IPS-NIHi7 (cell line): ENCODE data around the gene CUBN.

ENCODE experiments used
- DNase-seq: peaks from one replicate; pipeline ENCODE4 v3.0.0; 2012; ENCODE audit warnings: mixed read lengths; ENCODE audit errors: extremely low spot score

CUBN gene

DNA sequence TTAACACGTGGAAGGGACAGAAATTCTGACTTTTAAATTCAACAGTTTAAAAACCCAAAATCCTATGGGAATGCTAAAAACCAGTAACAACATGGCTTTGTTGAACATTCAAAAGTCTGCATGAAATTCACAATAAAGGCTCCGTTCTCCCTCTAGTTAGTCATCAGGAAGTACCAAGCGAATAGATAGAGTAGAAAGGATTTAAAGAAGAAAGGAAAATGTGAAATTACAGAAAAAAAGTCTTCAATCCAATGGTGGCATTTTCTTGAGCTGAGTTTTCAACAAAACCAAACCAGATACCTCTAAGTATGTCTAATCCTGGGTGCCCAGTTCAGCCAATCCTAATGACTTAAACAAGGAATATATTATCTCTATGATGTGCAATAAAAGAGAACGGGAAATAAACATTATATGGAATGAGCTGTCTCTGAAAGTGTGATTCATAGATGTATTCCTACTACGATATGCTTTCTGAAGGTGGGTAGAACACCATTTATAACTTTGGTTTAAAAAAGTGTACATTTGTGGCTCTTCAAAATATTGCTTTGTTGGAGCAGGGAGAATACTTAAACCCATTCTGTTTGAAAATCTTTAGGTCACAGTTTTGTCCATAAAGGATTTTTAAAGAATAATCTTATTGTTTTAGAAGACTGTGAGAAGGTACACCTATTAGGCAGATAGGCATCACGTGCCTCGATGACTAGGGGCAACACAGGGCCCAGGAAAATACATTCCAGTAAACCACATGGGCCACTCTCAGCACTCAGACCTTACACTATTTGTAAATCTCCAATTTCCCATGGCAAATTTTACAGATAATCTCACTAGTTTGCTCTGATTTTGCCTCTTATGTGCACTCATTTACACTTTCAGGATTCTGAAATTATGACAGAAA lies 87.7 kb downstream of the CUBN start:
- no peak for DNase-seq

DNA sequence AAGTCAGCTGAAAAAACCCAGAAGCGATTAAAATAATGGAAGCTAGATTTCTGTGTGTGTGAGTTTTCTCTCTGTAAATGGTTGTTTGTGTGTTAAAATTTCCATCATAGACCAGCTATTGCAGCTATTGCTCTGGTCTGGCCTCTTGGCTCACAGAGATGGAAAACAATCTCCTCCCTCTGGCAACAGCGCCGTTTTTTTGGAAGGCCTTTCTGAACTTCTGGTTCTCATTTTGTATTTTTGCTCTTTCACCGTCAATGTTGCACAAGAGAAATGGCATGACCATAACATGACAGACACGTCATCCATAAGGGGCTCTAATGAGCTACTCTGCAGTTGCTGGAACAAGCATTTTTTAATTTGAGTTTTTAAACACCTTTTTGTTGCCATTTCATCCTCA lies 91.0 kb downstream of the CUBN start:
- no peak for DNase-seq

DNA sequence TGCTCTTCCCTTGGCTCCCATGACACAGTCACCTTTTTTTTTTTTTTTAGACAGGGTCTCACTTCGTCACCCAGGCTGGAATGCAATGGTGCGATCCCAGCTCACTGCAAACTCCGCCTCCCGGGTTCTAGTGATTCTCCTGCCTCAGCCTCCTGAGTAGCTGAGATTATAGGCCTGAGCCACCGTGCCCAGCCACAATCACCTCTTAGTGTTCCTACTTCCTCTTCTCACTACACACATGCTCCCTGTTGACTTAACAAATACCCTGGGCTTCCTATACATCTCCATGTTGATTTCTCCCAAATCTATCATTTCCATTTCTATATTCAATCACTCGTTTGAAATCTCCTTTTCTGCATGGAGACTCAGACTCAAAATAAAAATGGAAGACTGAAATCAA lies 91.7 kb downstream of the CUBN start:
- DNase-seq = no peak

DNA sequence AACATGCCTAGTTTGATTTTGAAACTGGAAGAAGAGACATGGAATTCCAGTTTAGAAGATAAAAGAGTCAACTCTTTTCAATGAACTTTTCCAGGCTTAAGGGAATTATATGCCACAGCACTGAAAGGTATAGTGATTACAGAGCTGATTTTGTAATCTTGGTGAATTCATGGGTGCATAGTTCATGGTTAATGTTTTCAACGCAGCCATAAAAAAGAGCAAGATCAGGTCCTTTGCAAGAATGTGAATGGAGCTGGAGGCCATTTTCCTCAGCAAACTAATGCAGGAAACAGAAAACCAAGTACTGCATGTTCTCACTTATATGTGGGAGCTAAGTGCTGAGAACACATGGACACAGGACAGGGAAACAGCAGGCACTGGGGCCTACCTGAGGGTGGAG lies 94.2 kb downstream of the CUBN start:
- DNase-seq = no peak

DNA sequence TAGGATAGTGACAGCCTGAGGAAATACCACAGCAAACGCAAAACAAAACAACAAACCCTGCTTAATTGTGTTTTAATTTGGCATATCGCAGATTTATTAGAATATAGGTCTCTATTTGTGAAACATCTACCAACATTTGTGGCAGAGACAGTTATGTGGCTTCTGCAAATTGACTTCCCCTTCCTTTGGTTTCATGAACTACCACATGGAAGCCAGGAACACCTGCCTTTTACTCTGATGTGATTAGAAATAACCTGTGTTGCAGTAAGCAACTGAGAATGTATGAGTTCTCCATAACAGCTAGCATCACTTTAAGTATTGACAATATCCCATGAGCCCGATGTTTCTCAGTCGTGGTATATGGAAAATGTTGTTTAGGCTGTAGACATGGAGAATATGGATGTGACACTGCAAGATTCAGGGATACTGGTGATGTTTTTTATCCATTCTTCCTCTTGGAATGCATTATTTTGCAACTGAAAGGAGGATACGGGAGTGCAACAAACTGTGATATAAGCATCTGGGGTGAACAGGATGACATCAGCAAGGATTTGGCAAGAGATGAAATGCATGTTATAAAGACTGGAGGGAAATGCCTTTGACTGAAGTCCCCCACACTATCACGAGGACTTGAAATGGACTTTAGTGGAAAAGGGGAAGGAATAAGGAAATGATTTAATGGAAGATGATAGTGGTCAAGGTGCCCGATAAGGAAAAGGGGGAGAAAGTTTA lies 95.9 kb downstream of the CUBN start:
- DNase-seq = no peak

DNA sequence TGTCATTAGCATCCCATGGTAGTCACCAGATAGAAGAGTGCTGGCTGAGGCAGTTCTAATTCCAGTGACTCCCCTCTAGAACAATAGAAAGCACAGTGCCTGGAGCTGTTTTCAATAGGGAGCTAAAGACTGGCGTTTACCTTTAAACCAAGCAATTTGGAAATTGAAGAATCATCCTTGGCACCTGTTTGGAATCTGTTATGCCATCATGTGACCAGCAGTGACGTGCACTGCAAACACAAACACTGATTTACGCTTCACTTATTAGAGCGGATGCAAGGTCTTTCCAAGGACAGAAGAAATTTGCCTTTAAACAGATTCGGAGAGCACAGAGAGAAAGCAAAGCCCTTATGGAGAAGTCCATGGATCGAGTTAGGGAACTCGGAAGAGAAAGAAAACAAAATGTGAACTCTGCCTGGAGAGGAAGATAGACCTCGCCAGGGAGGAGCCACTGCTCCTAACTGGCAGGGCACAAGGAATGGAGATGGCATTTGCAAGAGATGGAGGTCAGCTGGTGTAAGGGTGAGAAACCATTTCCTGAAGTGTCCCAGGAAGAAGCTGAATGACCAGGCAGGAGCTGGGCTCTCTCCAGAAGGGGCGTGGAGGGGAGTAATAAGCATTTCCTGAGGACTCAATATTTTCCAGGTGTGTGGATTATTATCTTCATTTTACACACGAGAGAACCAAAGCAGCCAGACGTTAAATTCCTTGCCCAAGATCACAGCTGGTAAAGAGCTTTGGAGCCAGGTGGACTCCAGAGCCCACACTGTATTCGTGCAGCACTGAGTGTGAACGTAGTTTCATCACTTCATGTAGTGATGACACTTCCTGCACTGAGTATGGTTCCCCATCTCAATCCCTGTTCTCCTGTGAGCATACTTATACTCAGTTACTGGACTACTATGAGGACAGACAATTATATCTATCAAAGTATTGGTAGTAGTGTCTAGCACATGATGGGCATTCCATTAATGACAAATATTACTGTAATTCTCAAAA lies 97.7 kb downstream of the CUBN start:
- no peak for DNase-seq

DNA sequence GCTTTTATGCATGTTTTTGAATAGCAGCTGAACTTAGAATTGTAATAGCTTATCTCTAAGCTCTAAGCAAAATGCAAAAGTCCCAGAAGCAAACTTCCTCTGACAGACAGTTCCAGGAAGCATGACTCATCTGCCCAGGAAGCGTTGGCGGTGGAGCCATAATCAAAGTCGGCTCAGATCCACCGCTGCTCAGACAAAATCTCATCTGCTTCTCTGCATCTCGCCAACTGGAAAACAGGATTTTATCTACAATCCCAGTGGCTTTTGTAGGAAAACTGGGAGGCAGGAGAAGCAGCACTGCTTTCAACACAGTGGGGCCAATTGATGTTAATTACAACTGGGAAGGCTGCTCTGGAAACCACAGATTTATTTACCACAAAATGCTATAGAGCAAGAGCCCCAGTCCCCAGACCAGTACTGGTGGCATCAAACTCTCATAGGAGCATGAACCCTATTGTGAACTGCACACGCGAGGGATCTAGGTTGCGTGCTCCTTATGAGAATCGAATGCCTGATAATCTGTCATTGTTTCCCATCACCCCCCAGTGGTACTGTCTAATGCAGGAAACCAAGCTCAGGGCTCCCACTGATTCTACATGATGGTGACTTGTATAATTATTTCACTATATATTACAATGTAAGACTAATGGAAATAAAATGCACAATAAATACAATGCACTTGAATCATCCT lies 99.9 kb downstream of the CUBN start:
- peak; percentile 20 for DNase-seq

DNA sequence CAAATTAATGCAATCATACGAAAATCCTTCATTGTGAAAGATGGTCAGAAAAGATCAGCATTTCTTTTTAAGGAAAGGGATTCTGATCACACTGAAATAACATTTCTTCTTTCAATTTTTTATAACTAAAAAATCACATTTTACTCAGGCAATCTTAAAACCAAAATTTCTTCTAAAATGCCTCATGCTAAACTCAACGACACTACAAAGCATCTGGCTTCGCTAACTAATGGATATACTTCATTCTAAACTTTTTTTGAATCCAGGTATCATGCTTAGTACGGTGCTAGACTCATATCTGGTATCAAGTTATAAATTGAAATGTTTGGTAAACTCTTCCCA lies 100.4 kb downstream of the CUBN start:
- DNase-seq = no peak

DNA sequence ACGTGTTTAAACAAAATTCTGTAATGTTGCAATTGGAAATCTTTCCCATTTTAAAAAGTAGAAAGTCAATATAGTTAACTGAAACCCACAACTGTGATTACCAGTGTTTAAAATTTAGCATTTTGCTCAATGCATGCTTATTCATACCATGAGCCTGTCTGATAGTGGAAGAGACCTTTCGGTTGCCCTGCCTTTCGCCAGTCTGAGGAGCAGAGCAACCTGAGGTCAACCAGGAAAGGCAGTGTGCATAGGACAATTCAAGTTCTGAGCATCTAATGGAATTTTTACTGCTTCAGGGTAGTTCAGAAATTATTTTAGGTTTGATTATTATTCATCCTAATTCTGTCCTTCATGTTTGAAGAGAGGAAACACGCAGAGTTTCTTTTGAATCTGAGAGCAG lies 100.8 kb downstream of the CUBN start:
- DNase-seq = no peak

DNA sequence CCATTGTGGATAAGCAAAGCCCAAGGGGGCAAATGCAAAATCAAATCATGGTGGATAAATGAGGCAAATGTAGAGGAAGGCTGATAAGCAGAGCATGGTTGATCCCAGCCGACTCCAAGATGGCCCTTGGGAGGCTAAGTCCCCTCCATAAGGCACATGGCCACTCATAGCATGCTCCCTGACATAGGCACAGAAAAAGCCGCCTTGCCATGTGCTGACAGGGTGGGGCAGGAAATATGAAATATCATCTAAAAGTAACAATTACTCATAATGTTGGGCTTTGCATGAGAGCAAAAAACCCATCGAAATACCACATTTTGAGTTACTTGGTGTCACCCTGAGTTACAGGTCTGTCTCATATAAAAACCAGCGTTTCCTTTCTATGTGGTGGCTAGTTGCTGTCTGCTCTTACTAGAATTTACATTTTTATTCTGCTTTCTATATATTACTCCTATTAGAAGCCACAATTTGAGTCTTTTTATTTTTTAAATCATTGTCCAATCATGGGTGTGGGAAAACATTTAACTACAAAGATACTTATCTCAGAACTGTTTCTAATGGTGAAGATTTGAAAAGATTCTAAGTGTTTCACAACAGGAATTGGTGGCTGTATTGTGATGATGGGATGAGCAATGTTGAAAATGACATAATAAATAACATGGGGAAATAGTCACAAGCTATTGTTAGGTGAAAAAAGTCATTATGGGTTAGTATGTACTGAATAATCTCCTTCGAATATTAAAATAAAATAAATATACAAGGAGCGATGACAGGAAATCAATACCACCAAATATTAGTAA lies 102.7 kb downstream of the CUBN start:
- DNase-seq = no peak

DNA sequence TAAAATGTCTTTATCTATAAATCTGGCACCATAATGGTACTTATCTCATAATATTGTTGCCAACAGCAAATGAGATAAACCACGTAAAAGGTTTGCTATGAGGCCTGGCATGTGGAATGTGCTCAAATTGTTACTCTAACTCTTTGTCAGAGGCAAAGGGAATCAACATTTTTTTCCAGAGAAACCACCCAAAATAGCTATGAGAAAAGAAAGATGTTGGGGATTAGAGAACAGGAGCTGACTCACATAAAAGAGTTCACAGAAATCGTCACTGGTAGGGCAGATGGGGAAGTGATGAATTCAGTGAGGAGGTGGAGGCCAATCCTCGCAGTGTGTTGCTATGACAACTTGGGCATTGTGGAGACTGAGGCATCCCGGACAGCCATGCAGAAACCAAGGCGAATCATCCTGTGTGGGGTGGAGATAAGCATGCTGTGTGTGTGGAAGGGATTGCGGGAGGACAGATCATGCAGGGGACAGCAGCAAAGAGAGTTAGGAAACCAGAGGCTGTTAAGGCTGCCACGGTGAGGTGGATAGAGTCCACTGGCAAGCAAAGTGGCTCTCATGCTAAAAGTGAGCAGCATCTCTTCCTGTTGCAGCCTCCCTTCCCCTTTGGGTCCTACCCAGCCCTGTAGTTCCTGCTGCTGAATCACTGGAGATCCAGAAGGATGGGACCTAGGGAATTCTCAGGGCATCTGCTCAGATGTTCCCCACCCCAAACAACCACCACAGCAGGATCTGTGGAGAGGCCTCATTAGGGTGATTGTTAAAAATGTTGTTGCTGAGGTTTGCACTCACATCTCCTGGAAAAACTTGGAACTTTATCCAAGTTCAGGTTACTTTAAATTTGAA lies 103.9 kb downstream of the CUBN start:
- DNase-seq = no peak

DNA sequence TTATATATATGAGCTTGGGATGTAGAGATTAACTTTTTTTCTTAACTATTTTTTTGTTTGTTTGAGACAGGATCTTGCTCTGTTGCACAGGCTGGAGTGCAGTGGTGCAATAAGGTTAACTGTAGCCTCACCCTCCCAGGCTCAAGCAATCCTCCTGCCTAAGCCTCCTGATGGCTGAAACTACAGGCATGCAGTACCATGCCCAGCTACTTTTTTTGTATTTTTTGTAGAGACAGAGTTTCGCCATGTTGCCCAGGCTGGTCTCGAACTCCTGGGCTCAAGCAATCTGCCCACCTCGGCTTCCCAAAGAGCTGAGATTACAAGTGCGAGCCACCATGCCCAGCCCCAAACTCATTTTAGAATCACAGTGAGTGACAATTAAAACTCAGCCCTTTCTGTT lies 105.2 kb downstream of the CUBN start:
- no peak for DNase-seq

DNA sequence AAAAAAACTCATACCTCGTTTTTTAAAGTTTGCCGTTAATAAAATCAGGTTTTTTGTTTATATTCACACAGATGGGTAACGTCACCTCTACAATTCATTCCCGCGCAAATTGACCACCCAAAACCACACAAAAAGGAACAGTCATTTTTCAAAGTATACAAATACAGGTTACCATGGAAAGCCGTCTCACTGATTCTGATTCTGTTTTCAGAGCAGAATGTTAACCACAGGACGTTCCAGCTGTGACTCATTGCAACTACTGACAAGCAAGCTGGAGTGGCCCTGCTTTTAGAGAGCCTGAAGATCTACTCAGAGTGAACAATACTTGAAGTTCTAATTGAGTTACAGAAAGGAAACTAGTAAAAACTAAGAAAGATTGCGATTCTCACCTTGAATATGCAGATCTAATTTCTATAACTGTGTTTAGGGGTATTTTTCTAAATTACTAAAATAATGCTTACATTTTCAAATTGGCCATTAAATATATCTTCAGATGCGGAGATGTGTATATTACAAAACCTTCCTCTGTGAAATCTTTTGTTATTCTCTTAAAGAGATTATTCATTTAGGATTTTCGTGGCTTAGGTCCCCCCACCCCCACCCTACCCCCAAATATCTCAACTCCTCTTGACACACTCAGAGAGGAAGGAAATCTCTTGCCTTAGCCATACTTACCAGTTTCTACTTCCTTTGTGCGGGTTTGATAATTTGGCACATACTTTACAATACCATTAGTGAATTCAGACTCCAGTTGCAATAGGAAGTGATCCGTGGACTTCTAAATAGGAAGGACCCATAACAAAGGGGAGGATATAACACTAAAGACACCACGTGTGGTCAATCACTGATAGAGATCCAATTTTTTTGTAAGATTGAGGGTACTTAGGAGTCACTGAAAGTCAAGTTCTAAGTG lies 106.0 kb downstream of the CUBN start:
- DNase-seq = peak; percentile 40

DNA sequence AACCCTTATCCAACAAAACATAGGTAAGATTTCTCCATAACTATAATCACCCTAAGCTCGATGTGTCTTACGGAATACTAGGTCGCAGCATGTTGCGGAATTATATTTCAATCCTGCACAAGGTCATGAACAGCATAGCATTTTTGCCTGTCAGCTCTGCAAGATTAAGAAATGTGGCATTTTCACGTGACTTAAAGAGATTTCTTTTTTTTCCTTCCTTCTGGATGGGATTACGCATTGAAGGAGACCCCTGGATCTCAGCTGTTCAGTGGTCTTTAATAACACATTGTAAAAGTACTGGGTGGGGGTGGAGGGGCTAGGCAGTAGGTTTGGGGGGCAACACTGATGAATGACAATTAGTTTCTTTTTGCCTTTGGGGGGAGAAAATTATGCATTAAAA lies 106.7 kb downstream of the CUBN start:
- DNase-seq = no peak

DNA sequence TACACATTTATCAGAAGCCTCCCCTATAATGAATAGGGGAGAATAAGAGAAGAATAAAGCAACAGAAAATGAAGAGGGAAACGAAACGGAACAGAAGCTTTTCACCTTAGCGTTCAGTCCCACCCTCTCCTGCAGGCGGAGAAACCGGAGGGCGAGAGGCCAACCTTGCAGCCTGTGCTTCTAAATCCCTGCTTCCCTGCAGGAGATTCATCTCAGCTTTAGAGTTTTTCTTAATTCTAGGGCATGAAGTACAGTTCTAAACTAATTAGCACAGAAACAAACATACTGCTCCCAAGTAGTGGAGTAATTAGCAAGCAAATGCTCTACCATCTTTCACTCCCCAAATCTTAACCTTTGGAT lies 107.2 kb downstream of the CUBN start:
- DNase-seq = no peak

DNA sequence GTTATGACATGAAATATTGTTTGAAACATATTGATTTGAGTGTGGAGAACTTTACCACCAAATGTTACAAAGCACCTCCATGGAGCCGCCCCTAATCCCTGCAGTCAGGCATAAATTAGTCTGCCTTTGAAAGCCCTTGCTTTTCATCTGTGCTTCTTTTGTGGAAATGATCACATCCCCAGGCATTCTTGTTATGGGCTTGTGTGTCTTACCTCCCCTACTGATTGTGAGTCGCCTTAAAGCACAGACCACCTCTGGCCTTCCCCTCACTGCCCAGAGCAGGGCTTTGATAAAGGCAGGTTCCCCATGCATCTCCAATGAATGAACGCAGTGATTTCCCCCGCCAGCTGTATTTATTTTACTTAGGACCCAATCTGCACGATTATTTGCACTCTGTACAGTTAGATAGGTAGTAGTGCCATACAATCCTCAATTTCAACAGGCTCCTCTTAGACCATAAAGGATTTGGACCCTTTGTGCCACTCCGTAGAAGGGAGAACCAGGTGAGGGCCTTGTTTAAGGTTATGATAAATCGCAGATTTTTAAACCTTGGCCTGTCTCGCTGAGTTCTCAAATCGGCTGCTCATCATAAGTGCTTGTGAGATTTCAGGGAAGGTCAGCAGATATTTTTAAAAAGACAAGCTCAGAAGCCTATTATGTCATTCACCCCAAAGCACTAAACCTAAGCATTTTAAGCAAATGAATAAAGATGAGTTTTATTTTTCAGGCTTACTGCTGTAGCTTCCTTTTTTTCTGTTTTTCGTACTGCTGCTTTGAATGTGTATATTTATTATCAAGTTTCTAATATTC lies 107.8 kb downstream of the CUBN start:
- DNase-seq = peak; percentile 31

DNA sequence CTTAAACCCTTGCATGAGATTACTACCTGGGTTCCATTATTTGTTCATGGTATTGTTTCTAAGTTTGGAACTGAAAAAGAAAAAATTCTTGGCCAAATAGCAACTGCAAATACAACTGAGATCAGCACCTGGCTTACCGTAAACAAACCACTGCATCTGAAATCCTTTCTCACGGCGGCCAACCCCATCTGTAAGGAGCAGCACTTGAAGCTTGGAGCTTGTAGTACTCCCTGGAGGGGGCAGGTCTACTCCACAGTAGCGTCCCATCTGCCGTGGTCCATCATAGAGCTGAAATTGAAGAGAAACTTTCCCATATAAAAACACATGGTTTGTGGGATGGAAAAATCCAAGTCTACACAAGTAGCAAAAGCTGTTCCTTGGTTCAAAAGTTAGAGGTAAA lies 109.9 kb downstream of the CUBN start:
- DNase-seq = no peak
